Central memory CD8-positive, alpha-beta T cell (primary cell): ENCODE results near the gene HHEX.

Experiments used
- ATAC-seq: fragments of 150-1000 bp; cut with Tn5 transposase; replicated peaks from 2 replicates; pipeline ENCODE4 v1.10.0; 2022; ENCODE audit warnings: mild to moderate bottlenecking, moderate FRiP score, moderate number of reproducible peaks; ENCODE audit not compliant: poor library complexity, severe bottlenecking; ENCODE audit errors: extremely low read depth
- DNase-seq, 2 donors: peaks; one replicate each; pipeline ENCODE4 v3.0.0; 2021; ENCODE audit warnings: low spot score in 2 of 2
- H3K27ac Mint-ChIP-seq: one replicate; pipeline ENCODE4 v1.8.0; 2022; ENCODE audit warnings: low read depth, mild to moderate bottlenecking, moderate library complexity, mixed read lengths
- H3K27me3 Mint-ChIP-seq: one replicate; pipeline ENCODE4 v1.8.0; 2022; ENCODE audit warnings: mixed read lengths
- H3K36me3 Mint-ChIP-seq: one replicate; pipeline ENCODE4 v1.8.0; 2022; ENCODE audit warnings: mild to moderate bottlenecking, moderate library complexity, mixed read lengths; ENCODE audit not compliant: insufficient read depth
- H3K4me1 Mint-ChIP-seq: one replicate; pipeline ENCODE4 v1.8.0; 2022; ENCODE audit warnings: mixed read lengths
- H3K4me3 Mint-ChIP-seq: one replicate; pipeline ENCODE4 v1.8.0; 2022; ENCODE audit warnings: mild to moderate bottlenecking, moderate library complexity, mixed read lengths
- H3K9me3 Mint-ChIP-seq: one replicate; pipeline ENCODE4 v1.8.0; 2022; ENCODE audit warnings: mixed read lengths

HHEX gene

DNA sequence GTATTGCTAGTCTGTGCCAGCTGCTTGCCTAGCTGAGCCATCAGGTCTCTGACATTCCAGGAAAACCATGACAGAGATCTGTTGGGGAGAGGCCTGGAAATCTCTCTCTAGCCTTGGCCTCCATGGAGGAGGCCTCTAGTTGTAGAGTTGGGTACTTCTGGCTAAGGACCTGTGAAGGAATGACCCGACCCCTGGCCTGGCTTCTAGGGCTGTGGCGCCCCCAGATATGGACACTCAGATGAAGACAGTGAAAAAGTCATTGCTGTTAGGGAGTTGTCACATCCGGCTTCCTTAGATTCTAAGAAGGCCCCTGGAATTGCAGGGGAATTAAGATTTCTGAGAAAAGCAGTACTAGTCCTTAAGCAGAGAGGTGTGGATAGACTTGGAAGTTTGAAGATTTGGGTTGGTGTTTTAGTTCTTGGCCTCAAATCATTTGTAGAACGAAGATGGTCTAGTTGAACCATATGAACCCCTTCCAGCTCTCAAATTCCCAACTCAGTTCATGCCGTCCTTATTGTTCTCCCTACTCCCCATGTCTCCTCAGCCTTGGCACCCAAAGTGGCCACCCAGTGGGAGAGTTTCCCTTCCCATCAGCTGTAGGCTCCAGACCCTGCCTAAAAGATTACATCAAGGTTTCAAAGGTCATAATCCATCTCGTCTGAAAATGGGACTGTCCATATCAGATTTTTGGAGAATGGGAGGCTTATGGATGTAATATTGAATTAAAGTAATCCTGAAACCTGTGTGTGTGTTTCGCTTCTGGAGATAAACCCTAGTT is 7.0 kb downstream of the HHEX start:
- Mint-ChIP-seq H3K4me1 (peaks cover 28% of the 10 kb centered on the region), H3K9me3 (no peaks in the 10 kb centered on the region), H3K36me3 (peaks cover 3% of the 10 kb centered on the region), H3K27me3 (peaks cover 83% of the 10 kb centered on the region), H3K4me3 (no peak overlapping the region), H3K27ac (no peak overlapping the region)
- ATAC-seq (no peak), DNase-seq (no peak)

- ATAC-seq (no peak), DNase-seq (no peak)
- H3K27me3 Mint-ChIP-seq: peaks cover 82% of the 10 kb centered on the region
- peaks cover 3% of the 10 kb centered on the region for H3K36me3 Mint-ChIP-seq
- no peak overlapping the region for H3K27ac Mint-ChIP-seq
- peak overlapping the region; percentile 3 for H3K4me3 Mint-ChIP-seq
- H3K4me1 Mint-ChIP-seq: peaks cover 18% of the 10 kb centered on the region
- H3K9me3 Mint-ChIP-seq: no peaks in the 10 kb centered on the region
Observed at GRCh38 chr10:92697663-92698511, 8.1 kb downstream of the HHEX start.

DNA sequence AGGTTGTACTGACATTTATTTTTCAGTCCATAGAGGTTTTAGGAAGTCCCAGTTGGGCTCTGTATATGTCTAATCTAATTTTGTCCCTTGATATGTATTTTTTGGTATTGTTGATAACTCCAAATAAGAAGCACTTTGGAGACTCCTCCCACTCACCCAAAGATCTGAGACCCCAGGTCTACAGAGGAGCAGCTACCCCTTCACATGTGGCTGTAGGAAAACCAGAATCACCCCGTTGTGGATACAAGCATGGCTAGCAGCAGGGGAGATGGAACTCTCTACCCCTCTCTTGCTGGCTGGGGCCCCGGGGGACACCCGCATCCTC is 9.4 kb downstream of the HHEX start:
- H3K36me3 Mint-ChIP-seq: peaks cover 3% of the 10 kb centered on the region
- ATAC-seq (no peak), DNase-seq (no peak)
- H3K27me3 Mint-ChIP-seq: peaks cover 88% of the 10 kb centered on the region
- H3K27ac Mint-ChIP-seq: no peak overlapping the region
- H3K9me3 Mint-ChIP-seq: no peaks in the 10 kb centered on the region
- peaks cover 18% of the 10 kb centered on the region for H3K4me1 Mint-ChIP-seq
- H3K4me3 Mint-ChIP-seq: peak overlapping the region; percentile 72

DNA sequence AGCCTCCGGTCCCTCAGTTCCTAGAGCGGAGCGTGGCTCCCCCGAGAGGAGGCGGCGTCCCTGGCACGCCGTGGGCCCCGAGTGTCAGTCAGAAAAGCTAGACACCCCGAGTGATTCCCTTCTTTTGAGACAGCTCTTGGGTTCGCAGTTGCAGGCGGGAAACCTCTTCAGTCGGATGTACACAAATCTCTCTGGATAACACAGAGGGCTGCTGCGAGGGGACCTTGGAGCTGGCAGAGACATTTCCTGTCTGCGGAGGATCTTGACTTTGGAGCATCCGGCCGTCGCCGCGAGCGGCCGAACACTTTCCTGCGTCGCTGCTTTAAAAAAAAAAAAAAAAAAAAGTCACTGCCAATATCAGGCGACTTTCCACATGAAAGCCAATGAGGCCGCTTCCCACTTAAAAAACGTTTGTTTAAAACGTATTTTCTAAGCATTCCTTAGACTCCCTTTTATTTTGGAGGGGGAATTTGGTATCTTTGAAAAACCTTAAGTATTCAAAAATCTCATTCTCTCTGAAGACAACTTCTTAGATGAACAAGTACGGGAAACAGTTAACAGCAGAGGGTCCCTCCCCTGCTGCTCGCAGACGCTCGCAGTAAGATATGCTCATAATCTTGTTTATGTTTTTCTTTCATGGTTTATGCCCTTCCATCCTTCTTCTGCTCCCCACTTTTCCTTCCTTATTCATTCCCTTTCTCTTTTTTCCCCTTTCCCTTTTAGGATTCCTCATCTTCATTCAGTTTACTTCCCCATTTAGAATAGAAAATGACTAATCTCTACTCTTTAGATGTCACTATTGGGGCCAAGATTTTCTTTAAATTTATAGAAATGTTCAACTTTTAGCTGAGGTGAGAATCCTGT is 10.0 kb downstream of the HHEX start:
- H3K4me1 Mint-ChIP-seq: peaks cover 18% of the 10 kb centered on the region
- peaks cover 87% of the 10 kb centered on the region for H3K27me3 Mint-ChIP-seq
- peak overlapping the region; percentile 72 for H3K4me3 Mint-ChIP-seq
- peak overlapping the region; percentile 49 for H3K27ac Mint-ChIP-seq
- DNase-seq (no peak), ATAC-seq (peak; percentile 59)
- no peaks in the 10 kb centered on the region for H3K9me3 Mint-ChIP-seq
- H3K36me3 Mint-ChIP-seq: peaks cover 3% of the 10 kb centered on the region

DNA sequence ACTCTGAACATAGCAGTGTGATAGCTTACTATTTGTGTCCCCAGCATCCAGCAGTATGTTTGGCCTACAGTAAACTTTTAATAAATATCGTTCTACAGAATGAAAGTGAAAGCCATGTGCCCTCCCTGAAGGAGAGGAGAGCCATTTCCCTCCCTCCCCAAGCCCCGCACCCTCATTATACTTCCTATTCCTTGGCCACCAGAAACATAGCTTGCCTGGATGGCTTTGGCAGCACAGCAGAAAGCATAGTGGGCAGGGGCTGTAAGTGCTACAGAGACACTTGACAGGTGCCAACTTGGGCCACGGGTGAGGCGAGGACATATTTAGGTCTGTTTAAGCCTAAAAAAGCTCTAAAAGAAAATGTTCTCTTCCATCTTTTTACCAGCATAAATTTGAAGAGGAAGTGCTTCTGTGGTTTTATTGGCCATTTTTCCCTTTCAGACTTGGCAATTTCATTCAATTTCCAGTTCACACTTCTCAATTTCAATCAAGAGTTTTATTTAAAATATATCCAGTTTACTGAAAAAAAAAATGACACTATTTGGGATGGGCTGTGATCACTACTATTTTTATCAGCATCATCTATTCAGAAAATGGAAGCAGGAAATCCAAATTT is 12.7 kb downstream of the HHEX start:
- H3K27ac Mint-ChIP-seq: no peak overlapping the region
- peaks cover 3% of the 10 kb centered on the region for H3K36me3 Mint-ChIP-seq
- H3K4me1 Mint-ChIP-seq: peaks cover 18% of the 10 kb centered on the region
- H3K4me3 Mint-ChIP-seq: no peak overlapping the region
- H3K9me3 Mint-ChIP-seq: no peaks in the 10 kb centered on the region
- ATAC-seq (no peak), DNase-seq (no peak)
- peaks cover 83% of the 10 kb centered on the region for H3K27me3 Mint-ChIP-seq

DNA sequence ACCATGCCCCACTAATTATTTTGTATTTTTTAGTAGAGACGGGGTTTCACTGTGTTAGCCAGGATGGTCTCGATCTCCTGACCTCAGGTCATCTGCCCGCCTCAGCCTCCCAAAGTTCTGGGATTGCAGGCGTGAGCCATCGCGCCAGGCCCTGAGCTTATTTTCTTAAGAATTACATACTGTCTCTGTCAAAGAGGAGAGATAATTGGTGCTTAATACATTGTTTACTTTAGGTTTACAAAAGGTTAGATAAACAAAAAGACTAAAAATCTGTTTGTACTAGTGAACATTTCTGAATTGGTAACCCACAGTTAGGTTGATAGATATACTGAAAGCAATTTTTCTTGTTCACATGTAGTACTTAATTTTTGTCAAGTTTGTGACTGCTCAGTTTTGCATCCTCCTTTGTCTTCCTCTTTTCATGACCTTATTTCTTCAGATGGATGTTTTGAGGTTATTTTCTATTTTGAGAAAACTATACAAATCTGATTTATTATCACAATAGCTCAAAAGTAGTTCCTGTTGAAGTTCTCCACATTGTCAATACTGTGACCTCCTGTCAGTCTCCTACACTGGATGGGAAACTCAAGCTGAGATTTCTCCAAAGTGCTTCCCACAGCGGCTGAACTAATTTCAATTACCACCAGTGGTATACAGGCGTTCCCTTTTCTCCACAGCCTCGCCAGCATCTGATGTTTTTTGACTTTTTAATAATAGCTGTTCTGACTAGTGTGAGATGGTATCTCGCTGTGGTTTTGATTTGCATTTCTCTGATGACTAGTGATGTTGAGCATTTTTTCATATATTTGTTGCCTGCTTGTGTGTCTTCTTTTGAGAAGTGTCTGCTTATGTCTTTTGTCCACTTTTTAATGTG is 22.5 kb downstream of the HHEX start:
- Mint-ChIP-seq H3K27me3 (peaks cover 36% of the 10 kb centered on the region), H3K27ac (no peak overlapping the region), H3K4me3 (no peak overlapping the region), H3K4me1 (peaks cover 7% of the 10 kb centered on the region), H3K9me3 (no peaks in the 10 kb centered on the region), H3K36me3 (no peaks in the 10 kb centered on the region)
- ATAC-seq (no peak), DNase-seq (no peak)

GRCh38 chr10:92714152-92714845 is 24.5 kb downstream of the HHEX start:
- H3K27ac Mint-ChIP-seq: no peak overlapping the region
- H3K36me3 Mint-ChIP-seq: no peaks in the 10 kb centered on the region

GRCh38 chr10:92714872-92715271 is 25.1 kb downstream of the HHEX start:
- peaks cover 40% of the 10 kb centered on the region for H3K27me3 Mint-ChIP-seq
- H3K36me3 Mint-ChIP-seq: no peaks in the 10 kb centered on the region
- no peaks in the 10 kb centered on the region for H3K9me3 Mint-ChIP-seq
- ATAC-seq (no peak), DNase-seq (no peak)
- peaks cover 7% of the 10 kb centered on the region for H3K4me1 Mint-ChIP-seq
- no peak overlapping the region for H3K27ac Mint-ChIP-seq
- no peak overlapping the region for H3K4me3 Mint-ChIP-seq

More at GRCh38 chr10:92714152-92714845, 24.5 kb downstream of the HHEX start:
- no peaks in the 10 kb centered on the region for H3K9me3 Mint-ChIP-seq
- H3K4me1 Mint-ChIP-seq: peaks cover 7% of the 10 kb centered on the region
- H3K27me3 Mint-ChIP-seq: peaks cover 40% of the 10 kb centered on the region
- DNase-seq (no peak), ATAC-seq (no peak)
- H3K4me3 Mint-ChIP-seq: no peak overlapping the region

GRCh38 chr10:92719991-92720830 is 30.5 kb downstream of the HHEX start:
- H3K9me3 Mint-ChIP-seq: no peaks in the 10 kb centered on the region

DNA sequence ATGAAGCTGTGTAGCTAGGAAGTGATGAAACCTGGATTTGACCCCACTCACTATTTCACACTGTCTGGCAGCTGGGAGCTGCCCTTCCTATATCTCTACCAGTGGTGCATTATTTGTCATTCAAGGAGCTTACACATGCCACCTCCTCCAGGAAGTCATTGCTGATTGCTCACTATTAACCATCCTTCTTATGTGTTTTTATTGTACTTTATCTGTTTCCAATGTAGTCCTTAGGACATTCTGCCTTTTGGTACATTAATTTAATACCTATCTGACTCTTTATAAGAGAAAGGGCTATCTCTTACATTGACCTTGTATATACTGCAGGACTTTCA is 31.0 kb downstream of the HHEX start:
- DNase-seq (no peak), ATAC-seq (no peak)
- no peak overlapping the region for H3K27ac Mint-ChIP-seq
- no peak overlapping the region for H3K4me3 Mint-ChIP-seq
- no peaks in the 10 kb centered on the region for H3K4me1 Mint-ChIP-seq
- H3K9me3 Mint-ChIP-seq: no peaks in the 10 kb centered on the region
- no peaks in the 10 kb centered on the region for H3K36me3 Mint-ChIP-seq
- H3K27me3 Mint-ChIP-seq: peaks cover 60% of the 10 kb centered on the region

More at GRCh38 chr10:92719991-92720830, 30.5 kb downstream of the HHEX start:
- Mint-ChIP-seq H3K4me3 (no peak overlapping the region), H3K4me1 (no peaks in the 10 kb centered on the region), H3K27me3 (peaks cover 60% of the 10 kb centered on the region), H3K27ac (no peak overlapping the region), H3K36me3 (no peaks in the 10 kb centered on the region)
- no peak for ATAC-seq
- DNase-seq: no peak
